ENCODE data around the gene CDH24.

CDH24 gene

GRCh38 chr14:23025151-23025814, 32.0 kb downstream of the CDH24 start:
- Histone ChIP-seq H4K20me1 (ENCODE audit: insufficient read depth, low read length) (no peaks in the 10 kb centered on the region), H3F3A (ENCODE audit: insufficient read depth, low read length) (no peaks in the 10 kb centered on the region), H3K4me3 (ENCODE audit: low read length) (no peak overlapping the region), H3K9me2 (replicated peaks; ENCODE audit: insufficient read depth, low read length) (no peaks in the 10 kb centered on the region), H3K9me3 (replicated peaks; ENCODE audit: insufficient read depth, low read length) (no peaks in the 10 kb centered on the region), H3K9ac (ENCODE audit: low read length) (no peak overlapping the region), H3K4me2 (ENCODE audit: low read depth, low read length) (no peak overlapping the region), H2AFZ (ENCODE audit: low read length) (no peak overlapping the region), H3K36me3 (replicated peaks; ENCODE audit: insufficient read depth, low read length) (no peaks in the 10 kb centered on the region), H3K27ac (ENCODE audit: low read length) (no peak overlapping the region), H3K79me2 (ENCODE audit: low read length) (no peaks in the 10 kb centered on the region), H3K4me1 (ENCODE audit: low read length) (no peaks in the 10 kb centered on the region), H3K27me3 (replicated peaks; ENCODE audit: insufficient read depth, low read length) (no peaks in the 10 kb centered on the region)
- TF ChIP-seq EZH2phosphoT487 (IDR thresholded peaks at IDR 0.05; ENCODE audit: low read length) (no peak), EZH2 (optimal IDR thresholded peaks at IDR 0.05; ENCODE audit: low read depth, low read length) (no peak), CTCF (IDR thresholded peaks at IDR 0.05; ENCODE audit: low read length) (no peak)
- no peak for DNase-seq

GRCh38 chr14:23024612-23025075, 32.7 kb downstream of the CDH24 start:
- DNase-seq: no peak
- H3F3A ChIP-seq (ENCODE audit: insufficient read depth, low read length): no peaks in the 10 kb centered on the region
- H3K4me3 ChIP-seq (ENCODE audit: low read length): no peak overlapping the region
- H3K9me3 ChIP-seq (replicated peaks; ENCODE audit: insufficient read depth, low read length): no peaks in the 10 kb centered on the region
- H3K4me1 ChIP-seq (ENCODE audit: low read length): no peaks in the 10 kb centered on the region
- H3K27me3 ChIP-seq (replicated peaks; ENCODE audit: insufficient read depth, low read length): no peaks in the 10 kb centered on the region
- no peak overlapping the region for H3K4me2 ChIP-seq (ENCODE audit: low read depth, low read length)
- H3K9me2 ChIP-seq (replicated peaks; ENCODE audit: insufficient read depth, low read length): no peaks in the 10 kb centered on the region
- H3K36me3 ChIP-seq (replicated peaks; ENCODE audit: insufficient read depth, low read length): no peaks in the 10 kb centered on the region
- no peak overlapping the region for H3K9ac ChIP-seq (ENCODE audit: low read length)
- H3K79me2 ChIP-seq (ENCODE audit: low read length): no peaks in the 10 kb centered on the region
- no peaks in the 10 kb centered on the region for H4K20me1 ChIP-seq (ENCODE audit: insufficient read depth, low read length)
- H2AFZ ChIP-seq (ENCODE audit: low read length): no peak overlapping the region
- no peak for TF ChIP-seq EZH2 (optimal IDR thresholded peaks at IDR 0.05; ENCODE audit: low read depth, low read length)
- TF ChIP-seq EZH2phosphoT487 (IDR thresholded peaks at IDR 0.05; ENCODE audit: low read length): no peak
- no peak for TF ChIP-seq CTCF (IDR thresholded peaks at IDR 0.05; ENCODE audit: low read length)
- H3K27ac ChIP-seq (ENCODE audit: low read length): no peak overlapping the region

- H3K4me3 ChIP-seq (ENCODE audit: low read length): no peak overlapping the region
- no peaks in the 10 kb centered on the region for H3K9me3 ChIP-seq (replicated peaks; ENCODE audit: insufficient read depth, low read length)
- H3K4me2 ChIP-seq (ENCODE audit: low read depth, low read length): no peak overlapping the region
- no peaks in the 10 kb centered on the region for H4K20me1 ChIP-seq (ENCODE audit: insufficient read depth, low read length)
- H3K9ac ChIP-seq (ENCODE audit: low read length): no peak overlapping the region
- no peaks in the 10 kb centered on the region for H3K4me1 ChIP-seq (ENCODE audit: low read length)
- no peaks in the 10 kb centered on the region for H3K27me3 ChIP-seq (replicated peaks; ENCODE audit: insufficient read depth, low read length)
- no peaks in the 10 kb centered on the region for H3K79me2 ChIP-seq (ENCODE audit: low read length)
- H3K9me2 ChIP-seq (replicated peaks; ENCODE audit: insufficient read depth, low read length): no peaks in the 10 kb centered on the region
- no peak overlapping the region for H2AFZ ChIP-seq (ENCODE audit: low read length)
- no peaks in the 10 kb centered on the region for H3F3A ChIP-seq (ENCODE audit: insufficient read depth, low read length)
- no peak for TF ChIP-seq EZH2 (optimal IDR thresholded peaks at IDR 0.05; ENCODE audit: low read depth, low read length)
- TF ChIP-seq CTCF (IDR thresholded peaks at IDR 0.05; ENCODE audit: low read length): no peak
- TF ChIP-seq EZH2phosphoT487 (IDR thresholded peaks at IDR 0.05; ENCODE audit: low read length): no peak
- DNase-seq: no peak
- H3K36me3 ChIP-seq (replicated peaks; ENCODE audit: insufficient read depth, low read length): no peaks in the 10 kb centered on the region
- H3K27ac ChIP-seq (ENCODE audit: low read length): no peak overlapping the region
Observed at GRCh38 chr14:23023795-23024152, 33.5 kb downstream of the CDH24 start.
